IMR-90 (cell line): ENCODE data around the gene FAM83G.

Experiments used
- CTCF ChIP-seq: conservative IDR thresholded peaks from 2 replicates; pipeline ENCODE4 v1.5.1; 2012; ENCODE audit warnings: mild to moderate bottlenecking, low read depth, low read length, improper control_type of control experiment
- MAZ ChIP-seq: IDR thresholded peaks from 2 replicates; pipeline ENCODE4 v1.6.1; 2012; ENCODE audit warnings: low read depth, mild to moderate bottlenecking, low read length, improper control_type of control experiment, moderate library complexity, borderline replicate concordance

GRCh38 chr17:19020016-19020415, 15.5 kb upstream of the FAM83G start:
- no peak for TF ChIP-seq CTCF
- no peak for TF ChIP-seq MAZ
